ENCODE measurements around the gene GBP5. TPM values are rescaled to one million over a fixed set of nuclear protein-coding genes. Genes with fewer than 3 reads are reported as not detected.
"Not testable (repeated sequence)": the region's sequence is repeated elsewhere in the genome, so short reads cannot be mapped to it uniquely, and the experiment has no call there.

GBP5 gene
- total RNA-seq, 2 experiments from 2014 or later = not detected

DNA sequence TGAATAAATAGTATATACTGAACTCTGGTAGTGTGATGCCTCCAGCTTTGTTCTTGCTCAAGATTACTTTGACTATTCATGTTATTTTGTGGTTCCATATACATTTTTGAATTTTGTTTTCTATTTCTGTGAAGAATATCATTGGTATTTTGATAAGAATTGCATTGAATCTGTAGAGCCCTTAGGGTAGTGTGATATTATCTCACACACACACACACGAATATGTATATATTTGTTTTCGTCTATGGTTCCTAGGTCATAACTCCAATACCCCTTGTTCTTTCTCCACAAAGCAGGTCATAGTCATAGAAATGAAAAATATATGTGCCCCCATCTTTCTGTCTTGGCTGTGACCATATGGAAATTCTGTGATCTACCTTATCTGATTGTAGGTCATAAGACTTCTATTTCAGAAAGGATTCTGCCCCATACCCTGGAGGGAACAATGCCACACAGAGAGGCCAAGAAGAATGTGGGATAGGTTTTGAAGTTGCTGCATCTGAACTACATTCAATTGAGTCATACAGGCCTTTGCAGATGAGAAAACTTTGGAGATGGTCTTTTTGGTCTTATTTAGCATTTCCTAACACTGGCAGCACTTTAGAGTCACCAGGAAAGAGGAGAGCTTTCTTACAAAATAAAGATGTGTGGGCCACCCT lies 32.0 kb upstream of the GBP5 start:
- Histone ChIP-seq H3K36me3 (ENCODE audit: insufficient read depth, low read length) (no peaks in the 10 kb centered on the region), H3K9me2 (ENCODE audit: insufficient read depth, low read length) (no peaks in the 10 kb centered on the region), H3K9me3 (ENCODE audit: low read length) (no peaks in the 10 kb centered on the region), H3K4me1 (ENCODE audit: insufficient read depth, low read length, poor library complexity, severe bottlenecking) (no peaks in the 10 kb centered on the region), H3K27ac (ENCODE audit: low read depth, low read length, poor library complexity, severe bottlenecking) (no peak overlapping the region), H3K79me2 (ENCODE audit: insufficient read depth, low read depth, low read length) (no peaks in the 10 kb centered on the region), H2AFZ (ENCODE audit: low read length) (no peak overlapping the region), H4K20me1 (ENCODE audit: insufficient read depth, low read length) (no peaks in the 10 kb centered on the region), H3K4me2 (ENCODE audit: low read length) (no peak overlapping the region), H3K4me3 (ENCODE audit: low read depth, low read length, poor library complexity, severe bottlenecking) (no peak overlapping the region)
- intact Hi-C loops (cut with micrococcal nuclease; ENCODE audit: unreplicated experiment) = no loop called here
- BruUV-seq (replicated peaks) = no TSS peak
- TF ChIP-seq, protein P1, sequence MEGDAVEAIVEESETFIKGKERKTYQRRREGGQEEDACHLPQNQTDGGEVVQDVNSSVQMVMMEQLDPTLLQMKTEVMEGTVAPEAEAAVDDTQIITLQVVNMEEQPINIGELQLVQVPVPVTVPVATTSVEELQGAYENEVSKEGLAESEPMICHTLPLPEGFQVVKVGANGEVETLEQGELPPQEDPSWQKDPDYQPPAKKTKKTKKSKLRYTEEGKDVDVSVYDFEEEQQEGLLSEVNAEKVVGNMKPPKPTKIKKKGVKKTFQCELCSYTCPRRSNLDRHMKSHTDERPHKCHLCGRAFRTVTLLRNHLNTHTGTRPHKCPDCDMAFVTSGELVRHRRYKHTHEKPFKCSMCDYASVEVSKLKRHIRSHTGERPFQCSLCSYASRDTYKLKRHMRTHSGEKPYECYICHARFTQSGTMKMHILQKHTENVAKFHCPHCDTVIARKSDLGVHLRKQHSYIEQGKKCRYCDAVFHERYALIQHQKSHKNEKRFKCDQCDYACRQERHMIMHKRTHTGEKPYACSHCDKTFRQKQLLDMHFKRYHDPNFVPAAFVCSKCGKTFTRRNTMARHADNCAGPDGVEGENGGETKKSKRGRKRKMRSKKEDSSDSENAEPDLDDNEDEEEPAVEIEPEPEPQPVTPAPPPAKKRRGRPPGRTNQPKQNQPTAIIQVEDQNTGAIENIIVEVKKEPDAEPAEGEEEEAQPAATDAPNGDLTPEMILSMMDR (conservative IDR thresholded peaks at IDR 0.05; ENCODE audit: low read length) = no peak
- no peak for TF ChIP-seq EZH2phosphoT487 (IDR thresholded peaks at IDR 0.05; ENCODE audit: borderline replicate concordance, low read depth, low read length)
- POLR2A ChIA-PET = interaction anchor here (1.0 kb wide), 1 partner anchor 19 kb away, joined by 3 read pairs; no protein-coding TSS in a partner anchor
- CTCF ChIA-PET (ENCODE audit: unreplicated experiment) = no interaction called here
- DNase-seq (ENCODE audit: low spot score) = no peak

DNA sequence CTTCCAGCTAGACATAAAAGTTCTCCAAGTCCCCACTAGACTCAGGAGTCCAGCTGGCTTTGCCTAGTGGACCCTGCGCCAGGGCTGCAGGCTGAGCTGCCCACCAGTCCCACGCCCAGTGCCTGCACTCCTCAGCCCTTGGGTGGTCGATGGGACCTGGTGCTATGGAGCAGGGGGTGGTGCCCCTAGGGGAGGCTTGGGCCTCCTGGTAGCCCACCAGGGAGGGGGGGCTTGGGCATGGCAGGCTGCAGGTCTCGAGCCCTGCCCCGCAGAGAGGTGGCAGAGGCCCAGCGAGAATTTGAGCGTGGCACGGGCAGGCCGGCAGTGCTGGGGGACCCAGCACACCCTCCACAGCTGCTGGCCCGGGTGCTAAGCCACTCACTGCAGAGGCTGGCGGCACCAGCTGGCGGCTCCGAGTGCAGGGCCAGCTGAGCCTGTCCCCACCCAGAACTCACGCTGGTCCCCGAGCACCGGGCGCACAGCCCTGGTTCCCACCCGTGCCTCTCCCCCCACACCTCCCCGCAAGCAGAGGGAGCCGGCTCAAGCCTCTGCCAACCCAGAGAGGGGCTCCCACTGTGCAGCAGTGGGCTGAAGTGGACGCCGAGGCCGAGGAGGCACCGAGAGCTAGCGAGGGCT lies 30.2 kb upstream of the GBP5 start:
- Histone ChIP-seq H3K27ac (ENCODE audit: low read depth, low read length, poor library complexity, severe bottlenecking) (no peak overlapping the region), H3K9me2 (ENCODE audit: insufficient read depth, low read length) (no peaks in the 10 kb centered on the region), H4K20me1 (ENCODE audit: insufficient read depth, low read length) (no peaks in the 10 kb centered on the region), H3K4me2 (ENCODE audit: low read length) (no peak overlapping the region), H3K4me1 (ENCODE audit: insufficient read depth, low read length, poor library complexity, severe bottlenecking) (no peaks in the 10 kb centered on the region), H3K4me3 (ENCODE audit: low read depth, low read length, poor library complexity, severe bottlenecking) (no peak overlapping the region), H3K79me2 (ENCODE audit: insufficient read depth, low read depth, low read length) (no peaks in the 10 kb centered on the region), H3K9me3 (ENCODE audit: low read length) (no peaks in the 10 kb centered on the region), H2AFZ (ENCODE audit: low read length) (no peak overlapping the region), H3K36me3 (ENCODE audit: insufficient read depth, low read length) (no peaks in the 10 kb centered on the region)
- no peak for DNase-seq (ENCODE audit: low spot score)
- intact Hi-C loops (cut with micrococcal nuclease; ENCODE audit: unreplicated experiment) = no loop called here
- no TSS peak for BruUV-seq (replicated peaks)
- POLR2A ChIA-PET = interaction anchor here (0.6 to 1.0 kb wide), 2 partner anchors 10 to 349 kb away, joined by 3 read pairs; no protein-coding TSS in a partner anchor
- CTCF ChIA-PET (ENCODE audit: unreplicated experiment) = no interaction called here
- TF ChIP-seq, protein P1 (conservative IDR thresholded peaks at IDR 0.05; ENCODE audit: low read length) = no peak
- TF ChIP-seq EZH2phosphoT487 (IDR thresholded peaks at IDR 0.05; ENCODE audit: borderline replicate concordance, low read depth, low read length) = no peak

DNA sequence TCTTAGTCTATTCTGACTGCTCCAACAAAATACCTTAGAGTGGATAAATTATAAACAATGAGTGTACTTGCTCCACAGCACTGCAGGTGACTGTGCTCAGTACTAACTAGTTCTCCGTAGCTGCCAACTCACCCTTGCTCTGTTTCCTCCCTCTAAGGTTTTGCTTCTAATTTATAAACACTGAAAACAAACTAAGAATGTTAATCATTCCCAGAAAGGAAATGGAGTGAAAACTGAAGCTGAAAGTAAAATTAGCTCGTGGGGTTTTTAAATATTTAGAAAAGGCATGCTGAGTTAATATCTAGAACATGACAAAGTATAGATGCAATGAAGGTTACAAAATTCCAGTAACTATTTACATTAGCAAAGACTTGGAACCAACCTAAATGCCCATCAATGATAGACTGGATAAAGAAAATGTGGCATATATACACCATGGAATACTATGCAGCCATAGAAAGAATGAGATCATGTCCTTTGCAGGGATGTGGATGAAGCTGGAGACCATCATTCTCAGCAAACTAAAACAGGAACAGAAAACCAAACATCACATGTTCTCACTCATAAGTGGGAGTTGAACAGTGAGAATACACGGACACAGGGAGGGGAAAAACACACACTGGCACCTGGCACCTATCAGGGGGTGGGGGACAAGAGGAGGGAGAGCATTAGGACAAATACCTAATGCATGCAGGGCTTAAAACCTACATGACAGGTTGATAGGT lies 27.2 kb upstream of the GBP5 start:
- POLR2A ChIA-PET = interaction anchor here (0.7 kb wide), 1 partner anchor 199 kb away, joined by 3 read pairs; no protein-coding TSS in a partner anchor
- DNase-seq (ENCODE audit: low spot score); H3K4me1 ChIP-seq (ENCODE audit: insufficient read depth, low read length, poor library complexity, severe bottlenecking); H3K79me2 ChIP-seq (ENCODE audit: insufficient read depth, low read depth, low read length); H3K27ac ChIP-seq (ENCODE audit: low read depth, low read length, poor library complexity, severe bottlenecking); BruUV-seq (replicated peaks); H3K9me2 ChIP-seq (ENCODE audit: insufficient read depth, low read length); H3K36me3 ChIP-seq (ENCODE audit: insufficient read depth, low read length); H2AFZ ChIP-seq (ENCODE audit: low read length); CTCF ChIA-PET (ENCODE audit: unreplicated experiment); H3K4me2 ChIP-seq (ENCODE audit: low read length); intact Hi-C loops (cut with micrococcal nuclease; ENCODE audit: unreplicated experiment); H3K4me3 ChIP-seq (ENCODE audit: low read depth, low read length, poor library complexity, severe bottlenecking); H4K20me1 ChIP-seq (ENCODE audit: insufficient read depth, low read length); H3K9me3 ChIP-seq (ENCODE audit: low read length): not testable (repeated sequence)

Measured in OCI-LY7 (cell line).